ENCODE results near the gene TAF13. TPM values are rescaled to one million over a fixed set of nuclear protein-coding genes. Genes with fewer than 3 reads are reported as not detected.

Gene TAF13
- total RNA-seq, 6 experiments from 2014 or later: 94.3 to 150 (median 106) TPM

- peaks cover 29% of the 10 kb centered on the region for H3K27me3 Mint-ChIP-seq (ENCODE audit: insufficient read depth)
- peaks cover 27% of the 10 kb centered on the region for H3K4me1 Mint-ChIP-seq (ENCODE audit: low read depth)
- no peak for DNase-seq
- no peaks in the 10 kb centered on the region for H3K9me3 Mint-ChIP-seq
- no peak overlapping the region for H3K4me3 Mint-ChIP-seq
- TF ChIP-seq, protein P1, sequence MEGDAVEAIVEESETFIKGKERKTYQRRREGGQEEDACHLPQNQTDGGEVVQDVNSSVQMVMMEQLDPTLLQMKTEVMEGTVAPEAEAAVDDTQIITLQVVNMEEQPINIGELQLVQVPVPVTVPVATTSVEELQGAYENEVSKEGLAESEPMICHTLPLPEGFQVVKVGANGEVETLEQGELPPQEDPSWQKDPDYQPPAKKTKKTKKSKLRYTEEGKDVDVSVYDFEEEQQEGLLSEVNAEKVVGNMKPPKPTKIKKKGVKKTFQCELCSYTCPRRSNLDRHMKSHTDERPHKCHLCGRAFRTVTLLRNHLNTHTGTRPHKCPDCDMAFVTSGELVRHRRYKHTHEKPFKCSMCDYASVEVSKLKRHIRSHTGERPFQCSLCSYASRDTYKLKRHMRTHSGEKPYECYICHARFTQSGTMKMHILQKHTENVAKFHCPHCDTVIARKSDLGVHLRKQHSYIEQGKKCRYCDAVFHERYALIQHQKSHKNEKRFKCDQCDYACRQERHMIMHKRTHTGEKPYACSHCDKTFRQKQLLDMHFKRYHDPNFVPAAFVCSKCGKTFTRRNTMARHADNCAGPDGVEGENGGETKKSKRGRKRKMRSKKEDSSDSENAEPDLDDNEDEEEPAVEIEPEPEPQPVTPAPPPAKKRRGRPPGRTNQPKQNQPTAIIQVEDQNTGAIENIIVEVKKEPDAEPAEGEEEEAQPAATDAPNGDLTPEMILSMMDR (IDR thresholded peaks at IDR 0.05): no peak
- no peaks in the 10 kb centered on the region for H3K36me3 Mint-ChIP-seq (ENCODE audit: low read depth)
- no peak overlapping the region for H3K27ac Mint-ChIP-seq
Measured at GRCh38 chr1:109109906-109110305, 34.1 kb upstream of the TAF13 start.

- TF ChIP-seq, protein P1 (IDR thresholded peaks at IDR 0.05): no peak
- no peaks in the 10 kb centered on the region for H3K9me3 Mint-ChIP-seq
- peaks cover 8% of the 10 kb centered on the region; the same call in 1 of the 2 replicates for H3K36me3 Mint-ChIP-seq (ENCODE audit: low read depth)
- peaks cover 20% of the 10 kb centered on the region for H3K27me3 Mint-ChIP-seq (ENCODE audit: insufficient read depth)
- DNase-seq: no peak
- H3K4me1 Mint-ChIP-seq (ENCODE audit: low read depth): peaks cover 21% of the 10 kb centered on the region
- H3K27ac Mint-ChIP-seq: no peak overlapping the region
- no peak overlapping the region for H3K4me3 Mint-ChIP-seq
Measured at GRCh38 chr1:109107785-109108184, 32.0 kb upstream of the TAF13 start.

DNA sequence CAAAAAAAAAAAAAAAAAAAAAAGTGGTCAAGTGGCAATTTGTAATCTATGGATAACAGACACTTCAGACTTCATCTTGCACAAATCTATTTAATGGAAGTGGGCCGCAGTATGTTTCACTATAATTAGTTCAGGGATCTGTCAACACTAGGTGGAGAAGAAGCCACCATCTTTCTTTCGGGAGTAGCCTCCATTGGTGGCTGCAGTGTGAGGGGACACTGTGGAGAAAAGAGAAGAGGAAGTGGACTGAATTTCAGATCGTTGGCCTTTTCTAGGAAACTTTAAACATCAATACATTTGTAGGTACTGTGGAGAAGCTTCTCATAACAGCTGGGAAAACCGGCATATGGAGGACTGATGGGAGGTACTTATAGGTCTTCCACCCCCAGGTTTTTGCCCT, 30.1 kb upstream of the TAF13 start:
- no peak overlapping the region for H3K4me3 Mint-ChIP-seq
- TF ChIP-seq, protein P1 (IDR thresholded peaks at IDR 0.05): no peak
- peaks cover 9% of the 10 kb centered on the region for H3K4me1 Mint-ChIP-seq (ENCODE audit: low read depth)
- no peak overlapping the region for H3K27ac Mint-ChIP-seq
- peaks cover 13% of the 10 kb centered on the region for H3K27me3 Mint-ChIP-seq (ENCODE audit: insufficient read depth)
- DNase-seq: no peak
- H3K36me3 Mint-ChIP-seq (ENCODE audit: low read depth): peaks cover 12% of the 10 kb centered on the region; the same call in 1 of the 2 replicates
- H3K9me3 Mint-ChIP-seq: no peaks in the 10 kb centered on the region

DNA sequence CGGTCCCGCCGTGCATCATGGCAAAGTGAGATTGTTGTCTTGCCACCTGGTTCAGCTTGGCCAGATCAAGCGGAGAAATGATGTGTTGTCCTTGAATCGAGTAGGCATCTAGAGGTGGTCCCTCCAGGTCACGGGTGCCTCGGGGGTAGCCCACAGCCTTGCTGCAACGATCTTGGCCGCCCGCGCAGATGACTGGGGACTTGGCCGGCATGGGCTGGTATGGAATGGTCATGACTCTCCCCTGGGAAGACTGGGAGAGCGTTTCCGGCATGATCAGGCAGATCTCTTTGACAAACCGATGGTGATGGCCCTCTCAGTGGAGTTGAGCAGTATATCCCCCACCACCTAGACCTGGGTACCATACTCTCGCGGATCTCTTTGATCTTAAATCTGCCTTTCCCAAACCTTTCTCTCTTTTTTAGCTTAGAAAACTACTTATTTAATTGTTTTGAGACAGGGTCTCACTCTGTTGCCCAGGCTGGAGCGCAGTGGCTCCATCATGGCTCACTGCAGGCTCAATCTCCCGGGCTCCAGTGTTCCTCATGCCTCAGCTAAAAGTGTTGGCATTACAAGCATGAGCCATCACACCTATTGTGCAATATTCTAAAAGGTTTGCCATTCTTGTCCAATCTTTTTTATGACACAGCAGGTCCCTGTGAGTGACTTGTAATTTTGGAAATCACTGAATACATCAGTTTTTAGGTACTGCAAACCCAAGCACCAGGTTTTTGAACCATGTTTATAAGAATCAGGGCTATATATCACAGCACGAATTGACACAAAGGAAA, 28.8 kb upstream of the TAF13 start:
- DNase-seq: peak; percentile 27
- TF ChIP-seq, protein P1 (IDR thresholded peaks at IDR 0.05): no peak
- Mint-ChIP-seq H3K36me3 (ENCODE audit: low read depth) (peaks cover 20% of the 10 kb centered on the region; the same call in 1 of the 2 replicates), H3K27me3 (ENCODE audit: insufficient read depth) (peaks cover 10% of the 10 kb centered on the region), H3K9me3 (no peaks in the 10 kb centered on the region), H3K27ac (no peak overlapping the region), H3K4me1 (ENCODE audit: low read depth) (peaks cover 9% of the 10 kb centered on the region), H3K4me3 (no peak overlapping the region)

- Mint-ChIP-seq H3K9me3 (no peaks in the 10 kb centered on the region), H3K27ac (peak overlapping the region; percentile 96), H3K27me3 (ENCODE audit: insufficient read depth) (peaks cover 6% of the 10 kb centered on the region), H3K4me3 (peak overlapping the region; percentile 98), H3K4me1 (ENCODE audit: low read depth) (peaks cover 9% of the 10 kb centered on the region), H3K36me3 (ENCODE audit: low read depth) (peaks cover 20% of the 10 kb centered on the region; the same call in 1 of the 2 replicates)
- TF ChIP-seq, protein P1 (IDR thresholded peaks at IDR 0.05): peak; percentile 87
- peak; percentile 95 for DNase-seq
Measured at GRCh38 chr1:109099938-109100773, 24.4 kb upstream of the TAF13 start.
